GM19239 (cell line): Measurements from ENCODE around the gene SERP2.
"Not testable (repeated sequence)": the region's sequence is repeated elsewhere in the genome, so short reads cannot be mapped to it uniquely, and the experiment has no call there.

Experiments used
- DNase-seq: peaks from one replicate; pipeline ENCODE4 v3.0.0; 2011; ENCODE audit warnings: low spot score; ENCODE audit not compliant: insufficient read length
- FAIRE-seq: peaks from 2 replicates; lab custom pipeline; 2011; peaks lifted over from hg19 to GRCh38; lab: Jason Lieb, UNC

SERP2 gene

GRCh38 chr13:44373601-44374347 lies at the start of gene SERP2:
Gene SERP2 (plus strand): TSS chr13:44373824. CDS start chr13:44374026, 202 bp downstream.
- no peak for DNase-seq
- no peak for FAIRE-seq

GRCh38 chr13:44326961-44327360 lies 46.7 kb upstream of the SERP2 start:
- DNase-seq, result no peak
- FAIRE-seq, result no peak

GRCh38 chr13:44329041-44329440 lies 44.6 kb upstream of the SERP2 start:
- not testable (repeated sequence) for FAIRE-seq, DNase-seq

GRCh38 chr13:44329909-44330545 lies 43.6 kb upstream of the SERP2 start:
- no peak for FAIRE-seq
- no peak for DNase-seq

- no peak for FAIRE-seq
- no peak for DNase-seq
These were observed 42.2 kb upstream of the SERP2 start for GRCh38 chr13:44331446-44331845.

- DNase-seq, result no peak
- FAIRE-seq, result no peak
These were observed 41.4 kb upstream of the SERP2 start for GRCh38 chr13:44331912-44332851.

- FAIRE-seq (no peak), DNase-seq (no peak)
These were observed 39.5 kb upstream of the SERP2 start for GRCh38 chr13:44333950-44334655.

GRCh38 chr13:44334751-44335150 lies 38.9 kb upstream of the SERP2 start:
- no peak for FAIRE-seq

GRCh38 chr13:44336934-44337333 lies 36.7 kb upstream of the SERP2 start:
- FAIRE-seq (no peak), DNase-seq (no peak)

More at GRCh38 chr13:44334751-44335150, 38.9 kb upstream of the SERP2 start:
- DNase-seq, result no peak

GRCh38 chr13:44337581-44337980 lies 36.0 kb upstream of the SERP2 start:
- DNase-seq (no peak), FAIRE-seq (no peak)

- no peak for FAIRE-seq
- no peak for DNase-seq
These were observed 33.1 kb upstream of the SERP2 start for GRCh38 chr13:44340508-44340907.

GRCh38 chr13:44342741-44343140 lies 30.9 kb upstream of the SERP2 start:
- no peak for DNase-seq
- no peak for FAIRE-seq

GRCh38 chr13:44346534-44346933 lies 27.1 kb upstream of the SERP2 start:
- DNase-seq, result no peak
- no peak for FAIRE-seq

- FAIRE-seq, result no peak
- no peak for DNase-seq
These were observed 26.3 kb upstream of the SERP2 start for GRCh38 chr13:44347301-44347700.

GRCh38 chr13:44347949-44348348 lies 25.7 kb upstream of the SERP2 start:
- FAIRE-seq, result no peak
- DNase-seq, result no peak

GRCh38 chr13:44350775-44351504 lies 22.7 kb upstream of the SERP2 start:
- FAIRE-seq (no peak), DNase-seq (no peak)

GRCh38 chr13:44351505-44351854 lies 22.1 kb upstream of the SERP2 start:
- DNase-seq (no peak), FAIRE-seq (no peak)

GRCh38 chr13:44352202-44352601 lies 21.4 kb upstream of the SERP2 start:
- DNase-seq, result no peak
- FAIRE-seq, result no peak

- FAIRE-seq (no peak), DNase-seq (no peak)
These were observed 21.0 kb upstream of the SERP2 start for GRCh38 chr13:44352671-44353070.

GRCh38 chr13:44354331-44354730 lies 19.3 kb upstream of the SERP2 start:
- FAIRE-seq (no peak), DNase-seq (no peak)
